ENCODE measurements around the gene GPR18. TPM values are rescaled to one million over a fixed set of nuclear protein-coding genes. Genes with fewer than 3 reads are reported as not detected.
A peak's percentile ranks its signal among the peaks of the same experiment; 100 is the strongest.

Gene GPR18
- polyA plus RNA-seq, 1 donor from 2014 or later: 58.6 TPM

- H3K36me3 Mint-ChIP-seq: no peaks in the 10 kb centered on the region
- H3K4me1 Mint-ChIP-seq: peaks cover 54 to 56% (median 55%) of the 10 kb centered on the region in 3 donors
- H3K4me3 Mint-ChIP-seq: no peak overlapping the region
- H3K27me3 Mint-ChIP-seq: no peaks in the 10 kb centered on the region
- no peaks in the 10 kb centered on the region for H3K9me3 Mint-ChIP-seq
- H3K27ac Mint-ChIP-seq: peak overlapping the region in 1 of 3 donors; percentile 70
Measured at GRCh38 chr13:99267927-99268326, 9.7 kb upstream of the GPR18 start.

- Mint-ChIP-seq H3K4me1 (peaks cover 56 to 60% (median 57%) of the 10 kb centered on the region in 3 donors), H3K9me3 (no peaks in the 10 kb centered on the region), H3K27ac (no peak overlapping the region), H3K36me3 (no peaks in the 10 kb centered on the region), H3K4me3 (no peak overlapping the region), H3K27me3 (no peaks in the 10 kb centered on the region)
Measured at GRCh38 chr13:99266827-99267226, 8.6 kb upstream of the GPR18 start.

- H3K36me3 Mint-ChIP-seq: no peaks in the 10 kb centered on the region
- H3K9me3 Mint-ChIP-seq: no peaks in the 10 kb centered on the region
- H3K4me3 Mint-ChIP-seq: peak overlapping the region in 2 of 4 donors; percentile 61 to 83
- H3K27me3 Mint-ChIP-seq: no peaks in the 10 kb centered on the region
- peak overlapping the region; percentile 0 to 79 (median 24) for H3K27ac Mint-ChIP-seq
- H3K4me1 Mint-ChIP-seq: peaks cover 54 to 60% (median 55%) of the 10 kb centered on the region in 3 donors
Measured at GRCh38 chr13:99265821-99266426, 7.7 kb upstream of the GPR18 start.

GRCh38 chr13:99265162-99265800 lies 7.1 kb upstream of the GPR18 start:
- peaks cover 51 to 59% (median 56%) of the 10 kb centered on the region in 3 donors for H3K4me1 Mint-ChIP-seq
- peak overlapping the region in 2 of 3 donors; percentile 0 to 79 for H3K27ac Mint-ChIP-seq
- H3K27me3 Mint-ChIP-seq: no peaks in the 10 kb centered on the region
- H3K4me3 Mint-ChIP-seq: peak overlapping the region in 2 of 4 donors; percentile 61 to 83
- H3K36me3 Mint-ChIP-seq: no peaks in the 10 kb centered on the region
- H3K9me3 Mint-ChIP-seq: no peaks in the 10 kb centered on the region

- Mint-ChIP-seq H3K4me3 (peak overlapping the region; percentile 8 to 86 (median 44)), H3K4me1 (peaks cover 57 to 64% (median 64%) of the 10 kb centered on the region in 3 donors), H3K27me3 (peaks cover 3% of the 10 kb centered on the region), H3K27ac (peak overlapping the region; percentile 27 to 93 (median 85)), H3K9me3 (no peaks in the 10 kb centered on the region), H3K36me3 (peaks cover 2% of the 10 kb centered on the region)
Measured at GRCh38 chr13:99264051-99264450, 5.9 kb upstream of the GPR18 start.

- H3K27me3 Mint-ChIP-seq: peaks cover 3% of the 10 kb centered on the region
- H3K9me3 Mint-ChIP-seq: no peaks in the 10 kb centered on the region
- peaks cover 63 to 65% (median 63%) of the 10 kb centered on the region in 3 donors for H3K4me1 Mint-ChIP-seq
- H3K36me3 Mint-ChIP-seq: peaks cover 2% of the 10 kb centered on the region
- H3K4me3 Mint-ChIP-seq: peak overlapping the region in 1 of 4 donors; percentile 86
- peak overlapping the region in 2 of 3 donors; percentile 27 to 46 for H3K27ac Mint-ChIP-seq
Measured at GRCh38 chr13:99263126-99263785, 5.1 kb upstream of the GPR18 start.

GRCh38 chr13:99261059-99261458 lies 2.9 kb upstream of the GPR18 start:
- Mint-ChIP-seq H3K27ac (peak overlapping the region in 2 of 3 donors; percentile 12 to 88), H3K36me3 (peaks cover 2% of the 10 kb centered on the region), H3K27me3 (peaks cover 3% of the 10 kb centered on the region), H3K4me1 (peaks cover 62 to 72% (median 67%) of the 10 kb centered on the region in 3 donors), H3K9me3 (no peaks in the 10 kb centered on the region), H3K4me3 (peak overlapping the region in 1 of 4 donors; percentile 43)

- peaks cover 3% of the 10 kb centered on the region for H3K27me3 Mint-ChIP-seq
- H3K4me1 Mint-ChIP-seq: peaks cover 59 to 68% (median 65%) of the 10 kb centered on the region in 3 donors
- H3K27ac Mint-ChIP-seq: peak overlapping the region; percentile 81 to 89 (median 86)
- no peaks in the 10 kb centered on the region for H3K9me3 Mint-ChIP-seq
- peak overlapping the region in 3 of 4 donors; percentile 89 to 97 (median 96) for H3K4me3 Mint-ChIP-seq
- peaks cover 4% of the 10 kb centered on the region for H3K36me3 Mint-ChIP-seq
Measured at GRCh38 chr13:99260216-99260615, 2.0 kb upstream of the GPR18 start.

GRCh38 chr13:99258946-99259345 lies 767 bp upstream of the GPR18 start:
- Mint-ChIP-seq H3K27me3 (peaks cover 3% of the 10 kb centered on the region), H3K36me3 (peaks cover 10% of the 10 kb centered on the region), H3K9me3 (peaks cover 0 to 1% (median 0%) of the 10 kb centered on the region in 3 donors), H3K27ac (peak overlapping the region; percentile 81 to 96 (median 86)), H3K4me3 (peak overlapping the region; percentile 93 to 97 (median 96)), H3K4me1 (peaks cover 56 to 68% (median 62%) of the 10 kb centered on the region in 3 donors)

- peaks cover 10% of the 10 kb centered on the region for H3K36me3 Mint-ChIP-seq
- peaks cover 3% of the 10 kb centered on the region for H3K27me3 Mint-ChIP-seq
- peaks cover 44 to 60% (median 55%) of the 10 kb centered on the region in 3 donors for H3K4me1 Mint-ChIP-seq
- H3K4me3 Mint-ChIP-seq: peak overlapping the region; percentile 83 to 86 (median 84)
- peaks cover 0 to 1% (median 0%) of the 10 kb centered on the region in 3 donors for H3K9me3 Mint-ChIP-seq
- H3K27ac Mint-ChIP-seq: peak overlapping the region in 2 of 3 donors; percentile 31 to 35
Measured at GRCh38 chr13:99257291-99257690, 888 bp downstream of the GPR18 start.

- peaks cover 0 to 1% (median 0%) of the 10 kb centered on the region in 3 donors for H3K9me3 Mint-ChIP-seq
- H3K4me1 Mint-ChIP-seq: peaks cover 45 to 61% (median 54%) of the 10 kb centered on the region in 3 donors
- peak overlapping the region; percentile 9 to 59 (median 55) for H3K27ac Mint-ChIP-seq
- H3K36me3 Mint-ChIP-seq: peaks cover 14% of the 10 kb centered on the region
- peaks cover 3% of the 10 kb centered on the region for H3K27me3 Mint-ChIP-seq
- H3K4me3 Mint-ChIP-seq: peak overlapping the region; percentile 83 to 89 (median 86)
Measured at GRCh38 chr13:99256709-99257108, 1.5 kb downstream of the GPR18 start.

GRCh38 chr13:99256283-99256682 lies 1.9 kb downstream of the GPR18 start:
- peaks cover 0 to 1% (median 0%) of the 10 kb centered on the region in 3 donors for H3K9me3 Mint-ChIP-seq
- H3K4me1 Mint-ChIP-seq: peaks cover 43 to 60% (median 54%) of the 10 kb centered on the region in 3 donors
- H3K4me3 Mint-ChIP-seq: peak overlapping the region; percentile 83 to 89 (median 86)
- H3K27ac Mint-ChIP-seq: peak overlapping the region in 2 of 3 donors; percentile 55 to 59
- H3K27me3 Mint-ChIP-seq: peaks cover 3% of the 10 kb centered on the region
- H3K36me3 Mint-ChIP-seq: peaks cover 14% of the 10 kb centered on the region

GRCh38 chr13:99255271-99255670 lies 2.9 kb downstream of the GPR18 start:
- Mint-ChIP-seq H3K27me3 (peaks cover 3% of the 10 kb centered on the region), H3K4me3 (peak overlapping the region; percentile 57 to 89 (median 84)), H3K27ac (peak overlapping the region; percentile 41 to 60 (median 51)), H3K9me3 (peaks cover 0 to 4% (median 1%) of the 10 kb centered on the region in 3 donors), H3K36me3 (peaks cover 17% of the 10 kb centered on the region), H3K4me1 (peaks cover 39 to 59% (median 50%) of the 10 kb centered on the region in 3 donors)

- Mint-ChIP-seq H3K4me1 (peaks cover 37 to 59% (median 49%) of the 10 kb centered on the region in 3 donors), H3K9me3 (peaks cover 0 to 4% (median 1%) of the 10 kb centered on the region in 3 donors), H3K27ac (peak overlapping the region; percentile 41 to 60 (median 51)), H3K27me3 (peaks cover under 1% of the 10 kb centered on the region), H3K4me3 (peak overlapping the region; percentile 57 to 89 (median 84)), H3K36me3 (peaks cover 15% of the 10 kb centered on the region)
Measured at GRCh38 chr13:99254830-99255229, 3.3 kb downstream of the GPR18 start.

All from IgD-negative memory B cell (primary cell).